Ureter (tissue), 1 donor: ENCODE measurements around the gene CFAP57. TPM values are rescaled to one million over a fixed set of nuclear protein-coding genes. Genes with fewer than 3 reads are reported as not detected.
"Not testable (repeated sequence)": the region's sequence is repeated elsewhere in the genome, so short reads cannot be mapped to it uniquely, and the experiment has no call there.

ENCODE experiments used
- DNase-seq: peaks from one replicate; pipeline ENCODE4 v3.0.0-alpha.2; 2020; ENCODE audit warnings: low spot score
- total RNA-seq: library from RNA; stranded (reverse); gene quantifications from one replicate; pipeline ENCODE4 v1.2.4, GENCODE V29; 2023
- donor health status: DM: yes; HTN: yes; CAD: no.

CFAP57 gene
- total RNA-seq: 0.47 TPM

DNA sequence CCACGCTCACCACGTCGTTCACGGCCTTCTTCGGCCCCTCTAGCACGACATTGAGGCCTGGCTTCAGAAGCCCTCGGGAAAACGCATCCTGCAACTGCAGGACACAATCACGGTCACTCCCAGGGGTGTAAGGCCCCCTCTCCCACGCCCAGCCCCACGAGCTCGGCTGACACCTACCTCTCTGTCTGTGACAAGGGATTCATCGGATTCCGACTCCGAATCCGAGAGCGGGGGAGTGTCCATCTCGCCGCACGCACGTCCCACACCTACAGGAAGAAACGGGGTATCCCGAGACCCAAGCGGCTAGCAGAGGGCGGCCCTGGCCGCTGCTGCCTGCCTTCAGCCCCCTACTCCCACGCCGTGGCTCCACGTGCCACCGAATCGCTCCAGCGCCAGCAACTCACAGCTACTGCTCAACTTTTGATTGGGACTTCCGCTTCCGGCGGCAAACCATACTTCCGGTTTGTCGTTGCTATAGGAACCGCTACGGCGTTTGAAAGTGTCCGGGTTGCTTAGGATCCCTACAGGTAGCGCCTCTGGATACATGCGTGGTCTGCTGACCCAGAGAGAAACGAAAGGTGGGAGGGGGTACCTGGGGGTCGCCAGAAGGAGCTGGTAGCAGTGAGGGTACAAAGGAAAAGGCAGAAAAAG lies at the start of gene CFAP57, which contains the start of gene EBNA1BP2:
Gene CFAP57, plus strand, starts transcription at position 455 of the 651 bp plus-strand sequence. CDS start 424 bp downstream, outside the sequence.
Gene EBNA1BP2, minus strand, starts transcription at position 415 of the 651 bp plus-strand sequence. Its CDS starts 172 bp downstream, at position 243.
- DNase-seq: peak; percentile 94

DNA sequence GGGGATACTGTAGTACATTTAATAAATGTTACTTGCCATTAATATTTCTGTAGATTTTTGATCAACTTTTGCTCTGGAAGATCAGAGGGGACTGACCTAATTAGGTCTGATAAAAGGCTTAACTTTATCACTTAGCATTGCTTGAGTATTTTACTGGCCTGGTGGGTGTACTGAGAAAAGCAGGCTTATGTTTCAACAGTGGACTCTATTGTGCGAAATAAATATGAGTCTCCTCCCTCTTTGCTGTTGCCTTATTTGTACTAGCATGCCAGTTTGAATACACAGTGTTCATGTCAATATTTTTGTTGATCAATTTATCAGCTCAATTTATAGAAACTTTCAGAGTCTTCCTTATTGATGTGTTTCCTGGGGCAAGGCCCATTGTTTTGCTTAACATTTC lies 49.1 kb upstream of the CFAP57 start:
- no peak for DNase-seq

DNA sequence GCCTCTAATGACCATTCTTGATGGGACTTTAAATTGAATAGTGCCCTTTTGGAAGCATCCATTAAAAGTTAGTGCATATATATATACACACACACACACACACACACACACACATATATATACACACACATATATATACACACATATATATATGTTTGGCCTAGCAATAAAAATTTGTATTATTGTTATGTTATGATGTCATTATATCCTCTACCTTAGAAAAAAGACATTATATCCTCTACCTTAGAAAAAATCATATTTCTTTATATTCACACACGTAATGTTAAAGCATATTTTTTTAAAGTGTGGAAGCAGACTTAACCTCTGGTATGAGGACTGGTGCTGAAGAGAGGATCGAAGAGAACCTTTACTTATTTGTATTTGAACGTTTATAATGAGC lies 43.3 kb upstream of the CFAP57 start:
- no peak for DNase-seq

DNA sequence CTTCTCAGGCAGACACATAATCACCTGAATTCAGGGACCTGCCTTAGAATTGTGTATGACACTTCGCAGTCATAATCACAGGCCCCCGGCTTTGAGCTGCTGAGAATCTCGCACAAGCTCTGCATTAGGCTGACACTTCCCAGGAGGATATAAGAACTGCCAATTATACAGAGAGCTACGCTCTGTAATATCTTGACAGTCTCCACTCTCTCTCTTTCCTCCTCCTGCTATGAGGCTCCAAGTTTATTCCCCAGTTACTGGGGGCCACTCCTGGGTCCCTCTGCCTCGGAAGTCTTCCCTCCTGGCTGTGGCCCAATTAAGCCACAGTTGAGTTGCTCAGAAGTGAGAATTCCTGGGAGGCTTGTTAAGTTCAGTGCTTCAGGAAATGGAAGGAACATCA lies 42.7 kb upstream of the CFAP57 start:
- no peak for DNase-seq

DNA sequence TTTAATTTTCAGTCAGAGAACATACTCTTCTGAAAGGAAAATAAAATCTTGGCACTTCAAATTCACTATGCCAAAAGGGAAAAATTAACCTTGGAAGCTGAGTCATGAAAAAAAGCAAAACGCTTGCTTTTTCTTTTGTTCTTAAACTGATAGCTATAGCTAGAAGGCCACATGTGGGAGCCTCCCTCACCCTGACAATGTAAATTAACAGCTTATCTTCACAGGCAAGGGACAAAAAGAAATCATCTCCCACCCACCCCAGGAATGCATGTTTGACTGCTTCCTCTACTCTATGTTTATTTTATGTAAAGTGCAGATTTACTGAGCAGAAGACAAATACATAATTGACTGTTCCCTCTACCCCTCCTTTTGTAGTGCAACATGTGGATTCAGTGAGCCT lies 38.1 kb upstream of the CFAP57 start:
- DNase-seq: no peak

DNA sequence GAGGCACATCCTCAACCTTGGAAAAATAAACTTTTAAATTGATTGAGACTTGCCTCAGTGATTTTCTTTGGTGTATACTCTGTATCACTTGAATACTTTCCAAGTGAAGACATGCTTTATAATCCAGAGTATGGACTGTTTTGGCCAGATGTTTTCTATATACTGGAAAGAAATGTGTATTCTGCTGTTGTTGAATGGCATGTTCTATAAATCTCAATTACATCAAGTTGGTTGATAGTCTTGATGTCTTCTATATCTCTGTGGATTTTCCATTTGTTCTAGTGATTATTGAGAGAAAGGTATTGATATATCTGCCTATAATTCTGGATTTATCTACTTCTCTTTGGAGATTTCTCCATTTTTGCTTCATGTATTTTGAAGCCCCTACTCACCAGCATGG lies 37.5 kb upstream of the CFAP57 start:
- DNase-seq: no peak

DNA sequence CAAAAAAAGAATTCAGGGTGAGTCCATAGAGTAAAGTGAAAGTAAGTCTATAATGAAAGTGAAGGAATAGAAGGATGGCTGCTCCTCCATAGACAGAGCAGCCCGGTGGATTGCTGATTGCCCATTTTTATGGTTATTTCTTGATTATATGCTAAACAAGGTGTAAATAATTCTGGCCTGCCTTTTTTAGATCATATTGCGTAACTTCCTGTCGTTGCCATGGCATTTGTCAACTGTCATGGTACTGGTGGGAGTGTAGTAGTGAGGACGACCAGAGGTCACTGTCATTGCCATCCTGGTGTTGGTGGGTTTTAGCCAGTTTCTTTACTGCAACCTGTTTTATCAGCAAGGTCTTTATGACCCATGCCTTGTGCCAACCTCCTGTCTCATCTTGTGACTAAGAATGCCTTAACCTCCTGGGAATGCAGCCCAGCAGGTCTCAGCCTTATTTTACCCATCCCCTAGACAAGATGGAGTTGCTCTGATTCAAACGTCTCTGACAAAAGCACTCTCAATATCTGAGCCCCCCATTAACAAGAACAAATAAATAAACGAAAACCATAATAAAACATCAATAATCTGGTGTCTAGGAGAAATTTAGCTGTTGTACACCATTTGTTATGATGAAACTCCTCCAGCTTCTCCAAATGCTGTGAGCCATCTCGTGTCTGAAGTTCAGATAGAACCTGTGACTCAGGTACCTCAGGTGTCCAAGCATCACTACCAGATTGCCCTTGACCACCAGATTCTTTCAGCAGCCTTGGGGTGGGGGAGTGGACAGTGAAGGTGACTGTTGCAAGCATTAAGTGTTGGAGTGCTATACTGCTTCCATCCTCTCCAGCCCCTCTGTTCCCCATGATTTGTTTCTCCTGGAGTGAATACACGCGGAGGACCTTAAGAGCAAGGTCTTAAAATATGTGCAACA lies 36.0 kb upstream of the CFAP57 start:
- DNase-seq: no peak

DNA sequence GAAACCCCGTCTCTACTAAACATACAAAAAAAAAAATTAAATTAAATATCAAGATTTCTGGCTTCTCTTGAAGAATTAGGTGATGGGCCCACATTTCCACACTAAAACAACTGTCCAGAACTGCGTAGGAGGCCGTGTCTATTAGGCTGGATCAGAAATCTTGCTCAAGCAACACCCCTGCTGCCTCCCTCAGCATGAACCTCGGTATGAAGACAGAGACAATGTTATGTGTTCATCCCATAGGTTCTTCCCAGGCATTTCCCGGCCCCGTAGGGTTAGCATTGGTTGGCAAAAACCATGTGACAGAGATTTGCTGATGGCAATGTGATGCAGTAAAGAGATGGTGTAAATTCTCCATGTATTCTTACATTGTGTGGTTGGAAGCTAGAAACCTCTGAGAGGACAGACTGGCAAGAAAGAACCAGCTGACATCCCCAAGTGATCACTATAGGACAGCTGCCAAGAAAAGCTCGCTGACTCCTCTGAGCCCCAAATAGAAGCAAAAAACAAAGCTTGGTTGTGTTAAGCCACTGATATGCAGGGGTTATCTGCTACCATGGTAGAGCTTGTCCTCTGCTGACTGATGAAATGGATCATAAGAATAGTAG lies 34.6 kb upstream of the CFAP57 start:
- DNase-seq: no peak

DNA sequence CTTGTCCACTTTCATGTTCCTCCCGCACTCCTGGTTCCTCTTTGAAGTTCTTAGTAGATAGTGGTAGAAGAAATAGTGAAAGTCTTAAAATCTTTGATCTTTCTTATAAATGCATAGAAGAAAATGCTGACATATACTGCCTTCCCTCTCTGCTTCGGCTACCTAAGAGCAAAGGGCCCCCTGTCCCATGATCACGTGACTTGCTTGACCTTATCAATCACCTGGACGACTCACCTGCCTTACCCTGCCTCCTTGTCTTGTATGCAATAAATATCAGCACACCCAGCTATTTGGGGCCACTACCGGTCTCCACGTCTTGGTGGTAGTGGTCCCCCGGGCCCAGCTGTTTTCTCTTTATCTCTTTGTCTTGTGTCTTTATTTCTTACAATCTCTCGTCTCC lies 32.8 kb upstream of the CFAP57 start:
- not testable (repeated sequence) for DNase-seq

DNA sequence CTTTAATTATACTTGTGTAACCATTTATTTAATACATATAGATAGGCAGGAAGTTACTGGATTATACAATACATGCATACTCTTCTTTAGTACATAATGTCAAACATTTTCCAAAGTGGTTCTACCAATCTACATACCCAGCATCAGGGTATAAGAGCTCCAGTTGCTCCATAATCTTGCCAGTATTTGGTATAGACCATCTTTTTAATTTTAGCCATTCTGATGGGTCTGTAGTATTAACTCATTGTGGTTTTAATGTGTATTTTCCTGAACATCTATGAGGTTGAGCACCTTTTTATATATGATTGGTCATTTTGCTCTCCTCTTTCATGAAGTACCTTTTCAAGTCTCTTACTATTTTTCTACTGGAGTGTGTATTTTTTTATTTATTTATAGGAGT lies 32.1 kb upstream of the CFAP57 start:
- DNase-seq: no peak

DNA sequence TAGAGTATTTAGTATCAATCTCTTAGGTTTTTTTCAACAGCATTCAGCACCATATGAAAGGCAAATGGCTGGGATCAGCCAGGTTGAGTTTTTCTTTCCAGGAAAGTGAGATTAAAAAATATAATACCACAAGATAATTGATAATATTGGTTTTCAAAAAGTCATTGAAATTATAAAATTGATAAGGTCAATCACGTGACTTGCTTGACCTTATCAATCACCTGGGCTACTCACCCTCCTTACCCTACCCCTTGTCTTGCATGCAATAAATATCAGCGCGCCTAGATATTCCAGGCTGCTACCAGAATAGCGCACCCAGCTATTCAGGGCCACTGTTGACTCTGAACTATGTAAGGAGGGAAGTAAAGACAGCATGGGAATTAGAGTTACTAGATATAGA lies 31.5 kb upstream of the CFAP57 start:
- no peak for DNase-seq

DNA sequence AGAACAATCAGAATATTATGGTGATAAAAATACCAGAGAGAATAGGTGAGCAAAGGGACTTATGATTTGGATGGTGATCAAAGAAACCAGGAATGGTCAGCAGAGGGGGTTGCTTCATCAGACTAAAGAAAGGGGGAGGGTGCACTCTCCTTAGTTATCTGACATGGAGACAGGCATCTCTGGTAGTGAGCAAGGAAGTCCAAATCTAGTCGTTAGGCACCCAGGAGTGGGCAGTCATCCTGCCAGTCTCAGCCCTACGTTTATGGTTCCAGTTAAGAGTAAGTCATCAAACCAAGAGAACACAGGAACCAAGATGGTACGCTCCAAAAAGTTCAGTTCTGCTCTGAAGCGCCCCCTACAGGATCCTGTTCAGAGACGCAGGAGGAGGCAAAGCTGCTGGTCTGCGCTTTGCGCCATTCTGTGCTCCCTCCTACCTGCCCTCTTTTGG lies 28.7 kb upstream of the CFAP57 start:
- DNase-seq: no peak

DNA sequence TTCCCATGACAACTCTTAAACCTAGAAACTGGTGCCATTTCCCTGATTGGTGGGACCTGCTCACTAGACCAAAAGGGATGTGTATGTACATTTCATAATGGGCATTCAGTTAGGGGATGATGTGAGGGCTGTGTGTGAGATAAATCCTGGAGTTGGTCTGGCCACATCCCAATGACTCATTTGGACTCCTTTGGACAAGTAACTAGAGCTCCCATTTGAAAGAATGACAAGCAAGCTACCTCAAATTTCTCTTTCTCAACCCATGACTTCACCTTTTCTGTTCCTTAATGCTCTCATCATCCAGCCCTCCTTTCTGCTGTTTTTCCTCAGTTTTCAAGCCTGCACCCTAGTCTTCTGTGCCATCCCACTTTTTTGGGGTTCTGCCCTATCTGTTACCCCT lies 27.9 kb upstream of the CFAP57 start:
- DNase-seq: no peak

DNA sequence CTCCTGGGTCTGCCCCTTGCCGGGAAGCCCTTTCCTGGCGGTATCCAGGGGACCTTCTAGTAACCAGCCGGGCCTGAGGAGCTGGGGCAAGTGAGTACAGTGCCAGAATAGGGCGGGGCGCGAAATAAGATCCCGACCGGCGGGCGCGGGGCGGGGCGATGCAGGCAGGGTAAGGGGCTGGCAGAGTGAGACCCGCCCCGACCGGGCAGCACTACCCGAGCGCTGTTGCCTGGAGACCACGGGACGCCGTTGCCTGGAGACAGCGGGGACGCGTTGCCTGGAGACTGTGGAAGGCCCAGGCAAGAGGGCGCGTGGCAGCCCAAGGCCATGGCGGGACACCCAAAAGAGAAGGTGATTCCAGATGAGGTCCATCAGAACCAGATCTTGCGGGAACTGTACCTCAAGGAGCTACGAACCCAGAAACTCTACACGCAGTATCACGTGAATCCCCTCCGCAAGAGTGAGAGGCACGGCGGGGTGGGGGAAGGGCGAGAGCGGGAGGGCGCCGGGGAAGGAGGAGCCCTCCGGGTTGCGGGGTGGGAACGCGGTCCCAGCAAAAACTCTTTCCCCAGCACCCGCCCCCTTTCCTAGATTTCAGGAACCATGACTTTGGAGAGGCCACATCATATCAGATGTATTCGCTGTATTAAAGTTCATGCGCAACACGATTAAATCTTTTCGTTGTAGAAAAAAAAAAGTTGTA lies 24.4 kb upstream of the CFAP57 start:
- DNase-seq: peak; percentile 70

DNA sequence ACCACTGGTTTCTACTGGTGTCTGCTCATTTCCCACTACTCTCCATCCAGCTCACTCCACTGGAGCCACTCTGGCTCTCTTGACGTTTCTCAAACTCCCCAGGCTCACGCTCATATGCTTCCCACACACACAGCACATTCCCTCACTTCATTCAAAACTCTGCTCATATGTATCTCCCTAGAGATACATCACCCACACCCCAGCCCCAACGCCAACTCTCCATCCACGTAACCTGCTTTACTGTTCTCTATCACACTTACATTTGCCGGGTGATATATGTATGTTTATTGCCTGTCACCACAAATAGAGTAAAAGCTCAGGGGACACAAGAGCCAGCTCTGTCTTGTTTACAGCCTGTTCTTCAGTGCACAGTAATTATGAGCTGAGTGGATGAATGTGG lies 22.2 kb upstream of the CFAP57 start:
- no peak for DNase-seq

DNA sequence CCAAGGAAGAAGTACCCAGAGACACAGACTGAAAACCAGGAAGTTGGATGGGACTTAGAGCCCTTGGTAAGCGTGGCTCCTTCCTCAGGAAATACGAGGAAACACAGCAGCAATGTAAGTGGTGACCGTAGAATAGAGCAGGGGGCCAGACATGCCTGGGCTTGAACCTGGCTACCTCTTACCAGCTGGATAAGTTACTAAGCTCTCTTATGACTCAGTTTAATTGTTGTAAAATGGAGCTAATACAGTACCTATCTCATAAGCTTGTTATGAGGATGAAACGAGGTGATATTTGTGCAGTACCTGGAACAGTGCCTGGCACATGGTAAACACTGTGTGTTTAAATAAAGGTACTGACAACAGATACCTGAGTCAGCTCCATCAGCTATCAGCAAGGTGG lies 19.3 kb upstream of the CFAP57 start:
- DNase-seq: peak; percentile 54

DNA sequence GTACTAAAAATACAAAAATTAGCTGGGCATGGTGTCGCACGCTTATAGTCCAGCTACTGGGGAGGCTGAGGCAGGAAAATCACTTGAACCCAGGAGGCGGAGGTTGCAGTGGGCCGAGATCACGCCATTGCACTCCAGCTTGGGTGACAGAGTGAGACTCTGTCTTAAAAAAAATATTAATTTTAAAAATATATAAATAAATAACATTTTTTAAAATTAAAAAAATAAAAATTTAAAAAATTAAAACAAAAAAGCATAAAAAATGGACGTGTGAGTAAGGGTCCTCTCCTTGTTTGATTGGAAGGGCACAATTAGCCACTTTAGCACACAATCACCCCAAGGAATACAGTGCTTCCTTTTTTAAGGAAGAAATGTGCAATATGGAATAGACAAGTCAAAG lies 18.7 kb upstream of the CFAP57 start:
- no peak for DNase-seq

DNA sequence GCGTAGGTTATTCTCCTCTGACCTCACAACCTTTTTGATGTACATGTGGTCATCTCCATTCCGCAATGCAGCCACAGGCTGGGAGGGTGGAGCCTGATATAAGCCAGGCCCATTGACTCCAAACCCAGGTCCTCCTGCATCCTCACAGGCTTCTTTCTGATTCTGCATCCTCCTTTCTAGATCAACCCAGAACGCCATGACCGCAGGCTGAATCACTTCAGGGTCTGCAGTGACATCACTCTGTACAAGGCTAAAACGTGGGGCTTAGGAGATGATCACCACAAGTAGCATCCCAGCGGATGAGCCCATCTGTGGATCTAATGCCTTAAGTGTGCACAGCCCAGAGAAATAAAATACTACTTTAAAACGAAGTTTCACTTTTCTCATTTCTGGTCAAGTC lies 16.1 kb upstream of the CFAP57 start:
- no peak for DNase-seq

DNA sequence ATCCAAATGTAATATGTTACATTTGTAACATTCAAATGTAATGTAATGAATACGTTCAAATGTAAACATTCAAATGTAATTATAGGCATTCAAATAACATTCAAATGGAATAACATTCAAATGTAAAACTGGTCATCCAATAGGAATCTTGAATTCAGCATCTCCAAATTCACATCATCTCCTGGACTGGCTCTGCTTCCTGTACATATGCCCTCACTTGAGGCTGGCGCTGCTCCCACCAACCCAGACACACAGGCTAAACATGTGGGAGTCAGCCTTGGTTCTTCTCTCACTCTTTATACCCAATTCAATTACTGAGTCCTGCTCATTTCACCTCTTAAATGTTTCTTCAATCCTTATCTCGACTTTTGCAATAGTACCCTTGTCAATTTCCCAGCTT lies 7.0 kb upstream of the CFAP57 start:
- no peak for DNase-seq

DNA sequence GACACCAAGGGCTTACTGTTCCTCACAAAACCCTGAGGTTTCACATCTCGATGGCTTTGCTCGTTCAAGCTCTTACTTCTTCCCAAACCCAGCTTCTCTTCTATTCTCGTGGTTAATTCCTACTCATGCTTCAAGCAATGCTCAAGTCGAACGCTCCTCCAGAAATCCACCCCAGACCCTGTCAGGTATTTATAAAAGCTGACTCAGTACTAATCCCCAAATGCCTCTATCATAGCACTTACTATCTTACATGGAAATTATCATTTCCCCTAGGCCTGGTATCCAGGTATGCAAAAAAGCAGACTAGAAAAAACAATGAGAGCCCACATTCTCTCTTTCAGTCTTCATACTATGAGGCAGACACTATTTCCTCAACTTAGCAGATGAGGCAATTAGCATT lies 6.4 kb upstream of the CFAP57 start:
- no peak for DNase-seq

DNA sequence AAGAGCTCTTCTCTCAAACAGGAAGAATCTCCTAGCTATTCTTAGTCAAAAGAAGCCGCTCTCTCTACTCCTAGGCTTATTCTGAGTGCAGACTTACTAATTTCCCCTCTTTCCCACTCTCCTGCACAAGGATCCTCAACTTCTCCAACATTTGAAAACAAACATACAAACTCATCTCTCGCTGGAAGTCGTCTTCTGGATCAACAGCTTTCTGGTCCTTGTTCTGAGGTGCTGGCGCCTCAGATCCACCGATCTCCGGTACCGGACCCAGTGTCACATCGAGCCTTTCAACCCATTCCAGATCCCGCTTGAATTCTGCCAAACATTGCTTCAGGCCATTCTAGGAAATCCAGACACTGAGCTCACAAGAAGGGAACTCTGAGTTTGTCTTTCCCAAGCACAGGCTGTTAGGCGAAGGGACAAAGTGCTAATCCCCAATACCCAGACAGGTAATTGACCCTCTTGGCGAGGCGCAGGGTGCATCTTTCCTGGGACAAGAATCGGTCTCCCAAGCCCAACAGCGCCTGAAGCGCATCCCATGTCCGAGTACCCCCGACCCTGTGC lies 736 bp upstream of the CFAP57 start:
- no peak for DNase-seq

DNA sequence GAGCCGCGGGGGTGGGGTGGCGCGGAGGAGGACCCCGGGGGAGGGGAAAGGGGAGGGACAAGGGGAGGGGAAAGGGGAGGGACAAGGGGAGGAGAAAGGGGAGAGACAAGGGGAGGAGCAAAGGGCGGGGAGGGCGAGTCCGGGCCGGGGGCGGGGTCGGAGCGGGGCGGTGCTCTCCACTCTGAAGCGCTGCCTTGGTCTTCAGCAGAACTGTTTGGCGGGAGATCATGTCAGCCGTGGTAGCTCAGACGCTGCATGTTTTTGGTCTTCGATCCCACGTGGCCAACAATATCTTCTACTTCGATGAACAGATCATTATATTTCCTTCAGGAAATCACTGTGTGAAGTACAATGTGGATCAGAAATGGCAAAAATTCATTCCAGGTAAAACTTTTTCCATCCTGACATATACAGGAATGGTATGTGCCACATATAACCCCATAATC lies 420 bp downstream of the CFAP57 start:
- DNase-seq: peak; percentile 88
